ENCODE data around the gene CHST8.

DNA sequence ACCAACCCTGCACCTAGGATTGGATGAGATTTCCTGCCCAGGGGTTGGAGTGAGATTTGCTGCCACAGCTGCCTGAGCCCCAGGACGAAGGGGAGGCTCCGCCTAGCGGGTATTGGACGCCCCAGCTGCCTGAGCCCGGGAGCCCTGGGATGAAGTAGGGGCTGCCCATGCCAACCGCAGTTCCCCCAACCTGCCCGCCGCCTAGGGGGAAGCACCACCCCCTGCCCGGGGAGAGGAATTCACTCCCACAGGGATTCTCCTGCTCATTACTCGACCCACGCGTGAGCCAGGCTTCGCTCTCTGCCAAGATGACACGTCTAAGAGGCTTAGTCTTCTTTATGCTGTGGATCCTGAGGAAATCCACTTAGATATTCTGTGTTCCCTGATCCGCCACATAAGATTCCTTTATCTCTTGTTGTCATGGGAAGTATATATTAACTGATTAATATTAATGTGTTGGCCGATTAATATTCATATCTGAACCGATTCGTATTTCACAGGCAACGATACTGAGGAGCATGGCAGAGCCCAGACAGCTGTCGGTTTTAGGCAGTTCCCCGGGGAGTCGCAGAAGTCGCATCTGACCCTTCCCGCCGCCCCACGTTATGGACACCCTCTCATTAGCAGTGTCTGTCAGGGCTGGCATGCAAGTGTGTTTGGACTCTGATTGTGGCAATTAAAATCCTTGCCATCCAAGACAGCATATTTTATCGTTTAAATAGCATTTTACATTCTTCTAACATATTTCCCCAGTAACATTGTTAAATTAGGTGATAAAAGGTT lies 130.5 kb downstream of the CHST8 start:
- TF ChIP-seq, protein P1, sequence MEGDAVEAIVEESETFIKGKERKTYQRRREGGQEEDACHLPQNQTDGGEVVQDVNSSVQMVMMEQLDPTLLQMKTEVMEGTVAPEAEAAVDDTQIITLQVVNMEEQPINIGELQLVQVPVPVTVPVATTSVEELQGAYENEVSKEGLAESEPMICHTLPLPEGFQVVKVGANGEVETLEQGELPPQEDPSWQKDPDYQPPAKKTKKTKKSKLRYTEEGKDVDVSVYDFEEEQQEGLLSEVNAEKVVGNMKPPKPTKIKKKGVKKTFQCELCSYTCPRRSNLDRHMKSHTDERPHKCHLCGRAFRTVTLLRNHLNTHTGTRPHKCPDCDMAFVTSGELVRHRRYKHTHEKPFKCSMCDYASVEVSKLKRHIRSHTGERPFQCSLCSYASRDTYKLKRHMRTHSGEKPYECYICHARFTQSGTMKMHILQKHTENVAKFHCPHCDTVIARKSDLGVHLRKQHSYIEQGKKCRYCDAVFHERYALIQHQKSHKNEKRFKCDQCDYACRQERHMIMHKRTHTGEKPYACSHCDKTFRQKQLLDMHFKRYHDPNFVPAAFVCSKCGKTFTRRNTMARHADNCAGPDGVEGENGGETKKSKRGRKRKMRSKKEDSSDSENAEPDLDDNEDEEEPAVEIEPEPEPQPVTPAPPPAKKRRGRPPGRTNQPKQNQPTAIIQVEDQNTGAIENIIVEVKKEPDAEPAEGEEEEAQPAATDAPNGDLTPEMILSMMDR (IDR thresholded peaks at IDR 0.05), result no peak
- no peak for TF ChIP-seq POLR2A (IDR thresholded peaks at IDR 0.05; ENCODE audit: low read depth)
